ENCODE measurements around the gene TGFB1. TPM values are rescaled to one million over a fixed set of nuclear protein-coding genes. Genes with fewer than 3 reads are reported as not detected.

TGFB1 gene
- total and polyA plus RNA-seq, 2 of the 13 experiments (the other 11 are each of a cell fraction or from before 2014, with no cell fraction given): 4.1 to 5.4 TPM

GRCh38 chr19:41373993-41374392 lies 20.3 kb upstream of the TGFB1 start:
- Histone ChIP-seq H3K27me3 (ENCODE audit: control insufficient read depth in 1 of 2, insufficient read depth in 2 of 2, low read length in 2 of 2) (no peaks in the 10 kb centered on the region), H3K4me3 (replicated peaks in 1 of 3; ENCODE audit: insufficient read depth in 1 of 3, low read depth in 2 of 3, low read length in 3 of 3) (no peak overlapping the region), H2AFZ (ENCODE audit: low read length) (no peak overlapping the region), H3K9ac (ENCODE audit: insufficient read depth, low read depth, low read length) (no peak overlapping the region), H3K9me3 (ENCODE audit: low read length) (no peaks in the 10 kb centered on the region), H3K4me2 (ENCODE audit: low read depth, low read length) (no peak overlapping the region), H3K36me3 (replicated peaks in 1 of 2; ENCODE audit: control insufficient read depth in 1 of 2, insufficient read depth in 2 of 2, low read length in 2 of 2) (no peaks in the 10 kb centered on the region; a peak in 2 of 5 replicates), H3K27ac (ENCODE audit: extremely low read length, insufficient read depth, low read length) (no peak overlapping the region), H4K20me1 (ENCODE audit: insufficient read depth, low read length) (no peaks in the 10 kb centered on the region), H3K79me2 (ENCODE audit: insufficient read depth, low read length) (no peaks in the 10 kb centered on the region), H3K4me1 (ENCODE audit: insufficient read depth, low read length) (peaks cover 26% of the 10 kb centered on the region)
- intact Hi-C loops (cut with micrococcal nuclease; ENCODE audit: unreplicated experiment): no loop called here
- BruUV-seq (replicated peaks): no TSS peak
- ATAC-seq (no peak), DNase-seq (ENCODE audit: low spot score) (no peak), FAIRE-seq (no peak)
- WGBS (ENCODE audit: low lambda C conversion rate): 87% methylated on average over 12 of the region's 12 CpGs
- POLR2A ChIA-PET: interaction anchor here (2.2 kb wide), 1 partner anchor 10 kb away, joined by 7 read pairs; the partner anchor contains the start of gene B9D2
- CTCF ChIA-PET (ENCODE audit: low intra/inter-chr PET ratio, low total read pairs): no interaction called here
- in situ Hi-C loops (cut with HindIII; ENCODE audit: extremely low pct_ligation_motif_present, low pct_unique_long_range_greater_than_20kb): no loop called here
- TF ChIP-seq ONECUT2 (CRISPR knock-in tag; IDR thresholded peaks at IDR 0.05) (no peak), KAT2B (IDR thresholded peaks at IDR 0.05; ENCODE audit: borderline replicate concordance, low read depth, low read length) (no peak), MYNN (CRISPR knock-in tag; IDR thresholded peaks at IDR 0.05; ENCODE audit: low read depth) (no peak), KLF11 (CRISPR knock-in tag; IDR thresholded peaks at IDR 0.05) (no peak), SOX5 (CRISPR knock-in tag; IDR thresholded peaks at IDR 0.05; ENCODE audit: borderline replicate concordance) (no peak), TEF (CRISPR knock-in tag; IDR thresholded peaks at IDR 0.05) (no peak), ZNF20 (CRISPR knock-in tag; IDR thresholded peaks at IDR 0.05) (no peak), RARG (CRISPR knock-in tag; IDR thresholded peaks at IDR 0.05; ENCODE audit: low read depth) (no peak), SP1 (IDR thresholded peaks at IDR 0.05) (no peak), SP1 (CRISPR knock-in tag; IDR thresholded peaks at IDR 0.05) (no peak), KLF9 (CRISPR knock-in tag; IDR thresholded peaks at IDR 0.05; ENCODE audit: low read depth) (no peak), IRX3 (CRISPR knock-in tag; IDR thresholded peaks at IDR 0.05; ENCODE audit: borderline replicate concordance, low read depth) (no peak), TBX2 (CRISPR knock-in tag; IDR thresholded peaks at IDR 0.05; ENCODE audit: borderline replicate concordance) (no peak), ATAD3A (CRISPR knock-in tag; IDR thresholded peaks at IDR 0.05) (no peak), HDAC6 (IDR thresholded peaks at IDR 0.05; ENCODE audit: low read depth, low read length) (no peak), MED8 (CRISPR knock-in tag; IDR thresholded peaks at IDR 0.05; ENCODE audit: insufficient replicate concordance) (no peak), ZNF414 (CRISPR knock-in tag; IDR thresholded peaks at IDR 0.05) (no peak), MYC (CRISPR knock-in tag; IDR thresholded peaks at IDR 0.05; ENCODE audit: borderline replicate concordance) (no peak)
- TF ChIP-seq, protein P1, sequence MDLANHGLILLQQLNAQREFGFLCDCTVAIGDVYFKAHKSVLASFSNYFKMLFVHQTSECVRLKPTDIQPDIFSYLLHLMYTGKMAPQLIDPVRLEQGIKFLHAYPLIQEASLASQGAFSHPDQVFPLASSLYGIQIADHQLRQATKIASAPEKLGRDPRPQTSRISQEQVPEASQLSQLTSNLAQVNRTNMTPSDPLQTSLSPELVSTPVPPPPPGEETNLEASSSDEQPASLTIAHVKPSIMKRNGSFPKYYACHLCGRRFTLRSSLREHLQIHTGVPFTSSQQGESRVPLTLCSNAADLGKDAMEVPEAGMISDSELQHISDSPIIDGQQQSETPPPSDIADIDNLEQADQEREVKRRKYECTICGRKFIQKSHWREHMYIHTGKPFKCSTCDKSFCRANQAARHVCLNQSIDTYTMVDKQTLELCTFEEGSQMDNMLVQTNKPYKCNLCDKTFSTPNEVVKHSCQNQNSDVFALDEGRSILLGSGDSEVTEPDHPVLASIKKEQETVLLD (CRISPR knock-in tag; IDR thresholded peaks at IDR 0.05; ENCODE audit: low read depth): no peak

Measured in HepG2 (cell line).